HepG2 (cell line): ENCODE data around the gene GPS1. TPM values are rescaled to one million over a fixed set of nuclear protein-coding genes. Genes with fewer than 3 reads are reported as not detected.

ENCODE experiments used
- DR1 ChIP-seq: sonication (generic); formaldehyde crosslinking; IDR thresholded peaks from 2 replicates; pipeline ENCODE4 v1.8.0; 2021; ENCODE audit warnings: mild to moderate bottlenecking, missing genetic modification reagents, inconsistent platforms
- GTF2F1 ChIP-seq: fragments of 150-350 bp; IDR thresholded peaks from 2 replicates; pipeline ENCODE4 v1.6.1; 2014; ENCODE audit warnings: low read length
- HES4 ChIP-seq: sonication (generic); formaldehyde crosslinking; IDR thresholded peaks from 2 replicates; pipeline ENCODE4 v1.9.0; 2021; ENCODE audit warnings: mild to moderate bottlenecking, missing genetic modification reagents, borderline replicate concordance
- KDM6A ChIP-seq: IDR thresholded peaks from 2 replicates; pipeline ENCODE4 v1.6.1; 2016; ENCODE audit warnings: low read depth
- NFATC3 ChIP-seq: sonication (generic); formaldehyde crosslinking; IDR thresholded peaks from 2 replicates; pipeline ENCODE4 v1.5.1; 2020; ENCODE audit warnings: mild to moderate bottlenecking, missing genetic modification reagents
- NR2F2 ChIP-seq: IDR thresholded peaks from 2 replicates; pipeline ENCODE4 v1.6.1; 2012; ENCODE audit warnings: low read depth, inconsistent platforms, borderline replicate concordance
- POLR2G ChIP-seq: fragments of 200-400 bp; formaldehyde crosslinking; IDR thresholded peaks from 2 replicates; pipeline ENCODE4 v1.6.1; 2018; ENCODE audit warnings: mild to moderate bottlenecking, low read depth, low read length, moderate library complexity
- RBAK ChIP-seq: sonication (generic); formaldehyde crosslinking; IDR thresholded peaks from 2 replicates; pipeline ENCODE4 v1.5.1; 2020; ENCODE audit warnings: mild to moderate bottlenecking, missing genetic modification reagents
- SP4 ChIP-seq: sonication (generic); formaldehyde crosslinking; IDR thresholded peaks from 2 replicates; pipeline ENCODE4 v1.8.1; 2023; ENCODE audit warnings: mild to moderate bottlenecking, missing genetic modification reagents
- SPEN ChIP-seq: sonication (generic); formaldehyde crosslinking; IDR thresholded peaks from 2 replicates; pipeline ENCODE4 v1.5.1; 2020; ENCODE audit warnings: low read depth, mild to moderate bottlenecking, missing genetic modification reagents
- SUZ12 ChIP-seq: fragments of 150-350 bp; IDR thresholded peaks from 2 replicates; pipeline ENCODE4 v1.6.1; 2014; ENCODE audit warnings: low read depth, low read length
- ZFY ChIP-seq: sonication (generic); formaldehyde crosslinking; IDR thresholded peaks from 2 replicates; pipeline ENCODE4 v1.4.0; 2020; ENCODE audit warnings: missing genetic modification reagents
- ZKSCAN8 ChIP-seq: IDR thresholded peaks from 2 replicates; pipeline ENCODE4 v1.6.1; 2016; ENCODE audit warnings: borderline replicate concordance, missing genetic modification reagents, missing compliant biosample characterization
- ZMAT3 ChIP-seq: sonication (generic); formaldehyde crosslinking; conservative IDR thresholded peaks from 2 replicates; pipeline ENCODE4 v1.7.0; 2021; ENCODE audit warnings: missing genetic modification reagents
- ZNF121 ChIP-seq: sonication (generic); formaldehyde crosslinking; IDR thresholded peaks from 2 replicates; pipeline ENCODE4 v1.5.0; 2020; ENCODE audit warnings: mild to moderate bottlenecking, missing genetic modification reagents
- ZNF260 ChIP-seq: sonication (generic); formaldehyde crosslinking; IDR thresholded peaks from 2 replicates; pipeline ENCODE4 v1.4.0; 2020; ENCODE audit warnings: missing genetic modification reagents, low read depth, mild to moderate bottlenecking, borderline replicate concordance
- ZNF263 ChIP-seq: sonication (generic); formaldehyde crosslinking; IDR thresholded peaks from 2 replicates; pipeline ENCODE4 v1.4.0; 2020; ENCODE audit warnings: missing genetic modification reagents
- ZNF326 ChIP-seq: sonication (generic); formaldehyde crosslinking; IDR thresholded peaks from 2 replicates; pipeline ENCODE4 v1.4.0; 2020; ENCODE audit warnings: missing genetic modification reagents, borderline replicate concordance
- ZNF556 ChIP-seq: sonication (generic); formaldehyde crosslinking; IDR thresholded peaks from 2 replicates; pipeline ENCODE4 v1.4.0; 2020; ENCODE audit warnings: mild to moderate bottlenecking, missing genetic modification reagents, borderline replicate concordance
- ZNF644 ChIP-seq: IDR thresholded peaks from 2 replicates; pipeline ENCODE4 v1.6.1; 2016; ENCODE audit warnings: low read depth
- ZNF724P ChIP-seq: sonication (generic); formaldehyde crosslinking; IDR thresholded peaks from 2 replicates; pipeline ENCODE4 v1.8.0; 2022; ENCODE audit warnings: missing genetic modification reagents, borderline replicate concordance
- ZNF749 ChIP-seq: sonication (generic); formaldehyde crosslinking; IDR thresholded peaks from 2 replicates; pipeline ENCODE4 v1.8.0; 2022; ENCODE audit warnings: mild to moderate bottlenecking, missing genetic modification reagents, moderate library complexity, borderline replicate concordance
- polyA plus RNA-seq, 8 experiments: library from polyadenylated mRNA; depleted of rRNA in 3 of 8; stranded (reverse) in 7 of 8; unstranded in 1 of 8; fragments of >200 nt; fragmentation: Illumina TruSeq in 4 of 8; extraction: Trizol in 4 of 8; gene quantifications; 2 replicates each; pipeline versions ENCODE4 v1.2.1 to v1.2.3, GENCODE V29; 2011 to 2016; ENCODE audit warnings: low read depth in 4 of 8, missing spikeins in 1 of 8, mixed read lengths in 1 of 8; ENCODE audit not compliant: insufficient read depth in 1 of 8
- total RNA-seq, 5 experiments: library from RNA; depleted of rRNA; stranded (reverse); fragments of >200 nt; fragmentation: Illumina TruSeq; extraction: Trizol; gene quantifications; 2 replicates each; pipeline ENCODE4 v1.2.3, GENCODE V29; 2016; ENCODE audit warnings: low read depth in 1 of 5
- TF ChIP-seq, protein P1 (sequence below): sonication (generic); formaldehyde crosslinking; IDR thresholded peaks from 2 replicates; pipeline ENCODE4 v1.4.0; 2020; ENCODE audit warnings: mild to moderate bottlenecking, low read depth, missing genetic modification reagents
- TF ChIP-seq, protein P2 (sequence below): sonication (generic); formaldehyde crosslinking; IDR thresholded peaks from 2 replicates; pipeline ENCODE4 v1.8.1; 2023; ENCODE audit warnings: mild to moderate bottlenecking, missing genetic modification reagents
- TF ChIP-seq, protein P3 (sequence below): sonication (generic); formaldehyde crosslinking; IDR thresholded peaks from 2 replicates; pipeline ENCODE4 v1.8.1; 2022; ENCODE audit warnings: mild to moderate bottlenecking, missing genetic modification reagents
- TF ChIP-seq, protein P4 (sequence below): sonication (generic); formaldehyde crosslinking; IDR thresholded peaks from 2 replicates; pipeline ENCODE4 v1.4.0; 2020; ENCODE audit warnings: missing genetic modification reagents

The GPS1 gene
- total and polyA plus RNA-seq, 2 of the 13 experiments (the other 11 are each of a cell fraction or from before 2014, with no cell fraction given), result 124 to 128 TPM

DNA sequence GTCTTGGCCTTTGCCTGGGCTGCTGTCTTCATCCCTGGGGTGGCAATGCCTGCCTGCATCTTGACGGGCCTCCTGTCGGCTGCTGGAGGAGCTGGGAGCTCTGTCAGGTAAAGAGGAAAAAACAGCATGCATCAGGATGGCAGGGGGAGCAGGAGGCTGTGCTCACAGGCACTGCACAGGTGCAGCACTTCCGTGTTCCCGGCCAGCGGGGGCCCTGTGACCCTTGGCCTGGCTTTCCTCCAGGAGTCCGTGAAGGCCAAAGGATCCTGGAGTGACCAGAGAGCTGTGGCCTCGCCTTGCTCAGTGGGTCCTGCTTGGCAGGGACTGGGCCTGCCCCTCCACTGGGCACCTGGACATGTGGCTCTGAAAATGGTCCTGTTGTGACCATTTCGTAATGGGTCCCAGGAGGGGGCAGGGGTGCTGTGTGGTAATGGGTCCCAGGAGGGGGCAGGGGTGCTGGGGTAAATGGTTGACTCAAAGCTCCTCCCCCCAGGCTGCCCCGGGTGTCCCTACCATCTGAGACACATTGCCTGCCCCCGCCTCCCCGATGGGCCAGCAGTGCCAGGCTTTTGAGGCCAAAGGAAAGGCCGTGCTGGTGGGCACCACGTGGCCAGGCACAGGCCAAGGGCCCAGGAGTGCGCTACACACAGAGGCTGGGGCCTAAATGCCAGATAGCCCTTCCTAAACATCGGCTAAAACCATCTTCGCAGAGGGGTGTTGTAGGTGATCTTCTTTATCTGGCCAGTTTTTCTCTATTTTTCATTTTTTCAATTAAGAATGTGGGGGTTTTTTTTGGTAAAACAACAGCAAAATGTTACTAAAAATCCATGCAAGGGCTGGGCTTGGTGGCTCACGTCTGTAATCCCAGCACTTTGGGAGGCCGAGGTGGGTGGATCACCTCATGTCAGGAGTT, 50.3 kb downstream of the GPS1 start (continued):
- TF ChIP-seq ZNF556 (CRISPR knock-in tag) (peak; percentile 86; the same call in 1 of the 2 replicates), GTF2F1 (no peak), ZNF326 (CRISPR knock-in tag) (peak; percentile 72), ZKSCAN8 (CRISPR knock-in tag) (peak; percentile 77), ZFY (CRISPR knock-in tag) (peak; percentile 81), POLR2G (peak; percentile 84), KDM6A (CRISPR knock-in tag) (peak; percentile 78), HES4 (no peak; the same call in none of the 2 replicates), DR1 (CRISPR knock-in tag) (peak; percentile 24; the same call in 1 of the 2 replicates), ZMAT3 (CRISPR knock-in tag) (no peak), ZNF263 (CRISPR knock-in tag) (peak; percentile 44; the same call in 1 of the 2 replicates), ZNF749 (CRISPR knock-in tag) (no peak), ZNF724P (peak; percentile 88), ZNF644 (peak; percentile 78; the same call in 1 of the 2 replicates), NR2F2 (no peak), SP4 (CRISPR knock-in tag) (peak; percentile 72), SPEN (CRISPR knock-in tag) (peak; percentile 61; the same call in 1 of the 2 replicates), SUZ12 (no peak), RBAK (no peak), ZNF260 (no peak), ZNF121 (peak; percentile 61; the same call in 1 of the 2 replicates), NFATC3 (no peak)
- TF ChIP-seq, protein P1, sequence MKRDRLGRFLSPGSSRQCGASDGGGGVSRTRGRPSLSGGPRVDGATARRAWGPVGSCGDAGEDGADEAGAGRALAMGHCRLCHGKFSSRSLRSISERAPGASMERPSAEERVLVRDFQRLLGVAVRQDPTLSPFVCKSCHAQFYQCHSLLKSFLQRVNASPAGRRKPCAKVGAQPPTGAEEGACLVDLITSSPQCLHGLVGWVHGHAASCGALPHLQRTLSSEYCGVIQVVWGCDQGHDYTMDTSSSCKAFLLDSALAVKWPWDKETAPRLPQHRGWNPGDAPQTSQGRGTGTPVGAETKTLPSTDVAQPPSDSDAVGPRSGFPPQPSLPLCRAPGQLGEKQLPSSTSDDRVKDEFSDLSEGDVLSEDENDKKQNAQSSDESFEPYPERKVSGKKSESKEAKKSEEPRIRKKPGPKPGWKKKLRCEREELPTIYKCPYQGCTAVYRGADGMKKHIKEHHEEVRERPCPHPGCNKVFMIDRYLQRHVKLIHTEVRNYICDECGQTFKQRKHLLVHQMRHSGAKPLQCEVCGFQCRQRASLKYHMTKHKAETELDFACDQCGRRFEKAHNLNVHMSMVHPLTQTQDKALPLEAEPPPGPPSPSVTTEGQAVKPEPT, result no peak; the same call in 1 of the 2 replicates
- TF ChIP-seq, protein P2, sequence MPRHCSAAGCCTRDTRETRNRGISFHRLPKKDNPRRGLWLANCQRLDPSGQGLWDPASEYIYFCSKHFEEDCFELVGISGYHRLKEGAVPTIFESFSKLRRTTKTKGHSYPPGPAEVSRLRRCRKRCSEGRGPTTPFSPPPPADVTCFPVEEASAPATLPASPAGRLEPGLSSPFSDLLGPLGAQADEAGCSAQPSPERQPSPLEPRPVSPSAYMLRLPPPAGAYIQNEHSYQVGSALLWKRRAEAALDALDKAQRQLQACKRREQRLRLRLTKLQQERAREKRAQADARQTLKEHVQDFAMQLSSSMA (CRISPR knock-in tag), result no peak
- TF ChIP-seq, protein P3, sequence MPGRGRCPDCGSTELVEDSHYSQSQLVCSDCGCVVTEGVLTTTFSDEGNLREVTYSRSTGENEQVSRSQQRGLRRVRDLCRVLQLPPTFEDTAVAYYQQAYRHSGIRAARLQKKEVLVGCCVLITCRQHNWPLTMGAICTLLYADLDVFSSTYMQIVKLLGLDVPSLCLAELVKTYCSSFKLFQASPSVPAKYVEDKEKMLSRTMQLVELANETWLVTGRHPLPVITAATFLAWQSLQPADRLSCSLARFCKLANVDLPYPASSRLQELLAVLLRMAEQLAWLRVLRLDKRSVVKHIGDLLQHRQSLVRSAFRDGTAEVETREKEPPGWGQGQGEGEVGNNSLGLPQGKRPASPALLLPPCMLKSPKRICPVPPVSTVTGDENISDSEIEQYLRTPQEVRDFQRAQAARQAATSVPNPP (CRISPR knock-in tag), result peak; percentile 81; the same call in 1 of the 2 replicates
- TF ChIP-seq, protein P4, sequence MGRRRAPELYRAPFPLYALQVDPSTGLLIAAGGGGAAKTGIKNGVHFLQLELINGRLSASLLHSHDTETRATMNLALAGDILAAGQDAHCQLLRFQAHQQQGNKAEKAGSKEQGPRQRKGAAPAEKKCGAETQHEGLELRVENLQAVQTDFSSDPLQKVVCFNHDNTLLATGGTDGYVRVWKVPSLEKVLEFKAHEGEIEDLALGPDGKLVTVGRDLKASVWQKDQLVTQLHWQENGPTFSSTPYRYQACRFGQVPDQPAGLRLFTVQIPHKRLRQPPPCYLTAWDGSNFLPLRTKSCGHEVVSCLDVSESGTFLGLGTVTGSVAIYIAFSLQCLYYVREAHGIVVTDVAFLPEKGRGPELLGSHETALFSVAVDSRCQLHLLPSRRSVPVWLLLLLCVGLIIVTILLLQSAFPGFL, result no peak
